PFSK-1 (cell line): ENCODE data around the gene EFCAB6.

Experiments used
- FOXP2 ChIP-seq: optimal IDR thresholded peaks from 2 replicates; pipeline ENCODE3; 2011; ENCODE audit warnings: borderline replicate concordance, control low read depth, inconsistent platforms; ENCODE audit not compliant: insufficient read depth; ENCODE audit errors: extremely low read length, extremely low read depth
- POLR2AphosphoS5 ChIP-seq: IDR thresholded peaks from 2 replicates; pipeline ENCODE4 v1.6.1; 2012; ENCODE audit warnings: low read depth, mild to moderate bottlenecking, control low read depth, low read length, moderate library complexity
- REST ChIP-seq, 2 experiments: IDR thresholded peaks; 2 replicates each; pipeline versions ENCODE4 v1.6.1 to v1.8.0; 2011 to 2012; ENCODE audit warnings: low read depth in 2 of 2, low read length in 2 of 2, control low read depth in 1 of 2, inconsistent platforms in 1 of 2, mild to moderate bottlenecking in 1 of 2, moderate library complexity in 1 of 2; ENCODE audit not compliant: insufficient read depth in 1 of 2
- SIN3A ChIP-seq: IDR thresholded peaks from 2 replicates; pipeline ENCODE4 v1.6.1; 2012; ENCODE audit warnings: mild to moderate bottlenecking, low read length, moderate library complexity, borderline replicate concordance; ENCODE audit not compliant: insufficient read depth
- TAF1 ChIP-seq: IDR thresholded peaks from 2 replicates; pipeline ENCODE4 v1.6.1; 2012; ENCODE audit warnings: low read length, control low read depth, borderline replicate concordance; ENCODE audit not compliant: insufficient read depth

Gene EFCAB6

GRCh38 chr22:43851058-43851978 lies 39.2 kb upstream of the EFCAB6 start:
- TF ChIP-seq FOXP2 (no peak), TAF1 (no peak)

GRCh38 chr22:43850529-43850928 lies 38.4 kb upstream of the EFCAB6 start:
- TF ChIP-seq FOXP2 (no peak), TAF1 (no peak), REST (IDR thresholded peaks at IDR 0.05; ENCODE audit: insufficient read depth in 1 of 2, low read depth in 2 of 2, low read length in 2 of 2) (no peak), POLR2AphosphoS5 (no peak)

- no peak for TF ChIP-seq FOXP2
- no peak for TF ChIP-seq SIN3A
- TF ChIP-seq REST (IDR thresholded peaks at IDR 0.05; ENCODE audit: insufficient read depth in 1 of 2, low read depth in 2 of 2, low read length in 2 of 2): no peak
- no peak for TF ChIP-seq TAF1
- no peak for TF ChIP-seq POLR2AphosphoS5
Measured at GRCh38 chr22:43849731-43850130, 37.6 kb upstream of the EFCAB6 start.

GRCh38 chr22:43848366-43849171 lies 36.5 kb upstream of the EFCAB6 start:
- TF ChIP-seq SIN3A (no peak), POLR2AphosphoS5 (no peak), TAF1 (no peak), FOXP2 (no peak), REST (IDR thresholded peaks at IDR 0.05; ENCODE audit: insufficient read depth in 1 of 2, low read depth in 2 of 2, low read length in 2 of 2) (no peak)

- TF ChIP-seq POLR2AphosphoS5 (no peak), REST (IDR thresholded peaks at IDR 0.05; ENCODE audit: insufficient read depth in 1 of 2, low read depth in 2 of 2, low read length in 2 of 2) (no peak), SIN3A (no peak), TAF1 (no peak), FOXP2 (no peak)
Measured at GRCh38 chr22:43847376-43848289, 35.5 kb upstream of the EFCAB6 start.
